HFF-Myc (cell line): ENCODE results near the gene HSP90AB1.
A peak's percentile ranks its signal among the peaks of the same experiment; 100 is the strongest.

Source experiments
- DNase-seq: peaks from one replicate; pipeline ENCODE4 v3.0.0-alpha.2; 2011; ENCODE audit warnings: low read depth; ENCODE audit errors: extremely low read depth
- H3K4me3 ChIP-seq: replicated peaks from 2 replicates; pipeline ENCODE4 v1.5.1; 2011; ENCODE audit warnings: low read depth, mild to moderate bottlenecking, control low read depth, low read length
- TF ChIP-seq, protein P1 (sequence below): IDR thresholded peaks from 2 replicates; pipeline ENCODE4 v1.5.1; 2012; ENCODE audit warnings: mild to moderate bottlenecking, low read depth, low read length, control low read depth; ENCODE audit errors: missing control alignments

HSP90AB1 gene

DNA sequence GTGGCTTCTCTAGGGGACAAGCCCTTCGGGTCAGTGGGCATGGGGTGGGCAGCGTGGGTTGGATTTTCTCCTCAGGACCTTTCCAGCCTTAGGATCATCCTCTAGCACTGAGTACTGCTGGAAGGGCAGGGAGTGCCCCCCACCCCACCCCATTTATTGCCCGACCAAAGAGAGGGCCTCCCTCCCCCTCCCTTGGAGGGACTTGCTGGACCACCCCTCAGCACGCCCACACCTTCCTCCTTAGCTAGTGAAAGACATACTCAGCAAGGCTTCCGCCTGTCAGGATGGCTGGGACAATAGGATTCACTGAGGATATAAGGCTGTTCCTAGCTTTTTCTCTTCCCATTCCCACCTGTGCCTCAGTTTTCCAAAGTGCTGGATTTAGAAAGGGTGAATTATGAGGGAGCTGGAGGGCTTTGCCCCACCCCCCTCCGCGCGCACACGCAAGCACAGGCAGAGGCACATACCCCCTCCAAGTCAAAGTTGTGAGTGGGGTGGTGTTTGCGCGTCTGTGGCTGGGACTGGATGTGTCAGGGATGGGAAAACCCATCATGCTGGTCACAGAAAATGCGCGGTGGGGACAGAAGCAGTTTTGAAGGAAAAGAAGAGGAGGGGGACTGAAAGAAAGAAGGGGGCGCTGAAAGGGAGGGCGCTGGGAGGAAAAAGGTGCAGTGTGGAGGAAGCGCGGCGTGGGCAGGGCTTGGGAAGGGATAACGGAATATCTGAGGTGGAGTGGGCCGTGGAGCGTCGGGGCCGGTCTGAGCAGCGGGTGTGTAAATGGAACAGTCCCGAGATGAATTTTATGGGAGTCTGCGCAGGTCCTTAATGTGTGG is 24.2 kb upstream of the HSP90AB1 start:
- TF ChIP-seq, protein P1, sequence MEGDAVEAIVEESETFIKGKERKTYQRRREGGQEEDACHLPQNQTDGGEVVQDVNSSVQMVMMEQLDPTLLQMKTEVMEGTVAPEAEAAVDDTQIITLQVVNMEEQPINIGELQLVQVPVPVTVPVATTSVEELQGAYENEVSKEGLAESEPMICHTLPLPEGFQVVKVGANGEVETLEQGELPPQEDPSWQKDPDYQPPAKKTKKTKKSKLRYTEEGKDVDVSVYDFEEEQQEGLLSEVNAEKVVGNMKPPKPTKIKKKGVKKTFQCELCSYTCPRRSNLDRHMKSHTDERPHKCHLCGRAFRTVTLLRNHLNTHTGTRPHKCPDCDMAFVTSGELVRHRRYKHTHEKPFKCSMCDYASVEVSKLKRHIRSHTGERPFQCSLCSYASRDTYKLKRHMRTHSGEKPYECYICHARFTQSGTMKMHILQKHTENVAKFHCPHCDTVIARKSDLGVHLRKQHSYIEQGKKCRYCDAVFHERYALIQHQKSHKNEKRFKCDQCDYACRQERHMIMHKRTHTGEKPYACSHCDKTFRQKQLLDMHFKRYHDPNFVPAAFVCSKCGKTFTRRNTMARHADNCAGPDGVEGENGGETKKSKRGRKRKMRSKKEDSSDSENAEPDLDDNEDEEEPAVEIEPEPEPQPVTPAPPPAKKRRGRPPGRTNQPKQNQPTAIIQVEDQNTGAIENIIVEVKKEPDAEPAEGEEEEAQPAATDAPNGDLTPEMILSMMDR = no peak
- DNase-seq = no peak

DNA sequence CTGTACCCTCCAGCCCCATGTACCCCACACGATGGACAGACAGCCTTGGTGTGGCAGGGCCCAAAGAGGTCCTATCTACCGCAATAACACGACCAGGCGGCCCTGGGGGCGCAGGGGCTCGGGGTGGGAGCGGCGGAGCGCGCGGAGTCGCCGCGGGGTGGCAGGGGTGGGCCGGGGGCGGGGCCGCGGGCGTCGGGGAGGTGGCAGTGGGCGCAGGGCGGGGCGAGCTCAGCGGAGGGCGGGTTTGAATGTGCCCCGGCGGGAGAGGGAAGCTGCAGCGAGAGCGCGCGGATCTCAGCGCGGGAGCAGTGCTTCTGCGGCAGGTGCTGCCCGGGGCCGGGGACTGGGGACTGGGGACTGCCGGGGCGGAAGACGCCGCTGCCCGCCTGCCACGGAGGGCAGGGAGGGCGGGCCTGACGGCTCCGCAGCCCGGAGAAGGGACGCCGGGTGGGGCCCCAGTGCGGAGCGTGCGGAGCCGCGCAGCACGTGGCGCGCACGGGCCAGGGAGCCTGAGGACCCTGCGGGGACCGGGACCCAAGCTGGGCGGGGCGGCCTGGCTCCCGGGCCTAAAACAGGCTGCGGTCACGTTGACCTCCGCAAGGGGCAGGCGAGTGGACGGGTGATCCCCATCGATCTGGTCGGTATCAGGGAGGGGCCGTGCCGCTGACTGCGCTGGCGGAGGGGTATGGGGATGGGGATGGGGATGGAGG is 23.4 kb upstream of the HSP90AB1 start, which contains the start of gene SLC29A1:
TSS of gene SLC29A1 (plus strand) at position 277 of the 710 bp plus-strand sequence. CDS start 3,719 bp downstream, outside the sequence.
- no peak for DNase-seq

More for the DNA sequence above, 24.2 kb upstream of the HSP90AB1 start:
- H3K4me3 ChIP-seq = peak overlapping the region; percentile 74

DNA sequence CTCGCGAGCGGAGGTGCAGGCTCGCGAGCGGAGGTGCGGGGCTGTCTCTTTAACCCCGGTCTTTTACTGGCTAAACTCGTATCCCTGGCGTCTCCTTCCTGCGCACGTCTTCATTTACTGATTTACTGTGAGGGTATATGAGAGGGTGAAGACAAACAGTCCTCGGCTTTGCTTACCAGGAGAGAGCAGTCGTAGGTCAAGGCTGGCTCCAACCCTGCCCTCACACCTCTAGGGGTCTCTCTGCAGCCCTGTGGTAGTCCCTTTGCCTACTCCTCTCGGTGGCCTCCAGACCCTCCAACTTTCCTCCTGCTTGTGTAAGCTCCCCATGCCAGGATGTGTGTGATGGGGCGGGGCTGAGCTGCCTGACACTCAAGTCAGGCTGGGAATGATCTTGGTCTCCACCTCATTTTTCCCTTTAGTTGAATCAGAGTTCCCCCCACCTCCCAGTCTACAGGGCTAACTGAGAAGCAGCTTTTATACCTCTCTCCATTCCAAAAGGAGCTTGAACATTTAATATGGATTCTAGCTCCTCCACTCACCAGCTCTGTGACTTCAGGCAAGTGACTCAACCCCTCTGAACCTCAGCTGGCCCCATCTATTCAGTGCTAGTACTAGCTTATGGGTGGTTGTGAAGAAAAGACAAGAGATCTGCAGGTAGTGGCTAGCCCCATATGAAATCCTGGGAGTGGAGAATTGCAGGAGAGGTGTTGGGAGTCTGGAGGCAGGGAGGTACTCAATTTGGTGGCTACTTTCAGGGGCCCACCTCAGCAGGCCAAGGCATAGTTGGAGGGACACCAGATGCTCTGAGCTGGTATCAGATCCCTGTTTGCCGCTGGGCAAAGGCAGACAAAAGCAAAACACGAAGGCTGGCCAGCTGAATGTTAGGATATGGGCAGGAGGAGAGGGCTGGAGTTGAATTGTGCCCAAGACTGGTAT is 22.6 kb upstream of the HSP90AB1 start:
- peak overlapping the region; percentile 74 for H3K4me3 ChIP-seq
- TF ChIP-seq, protein P1 = no peak
- no peak for DNase-seq

More for the DNA sequence above, 23.4 kb upstream of the HSP90AB1 start, which contains the start of gene SLC29A1:
- peak within 1 kb of the TSS; percentile 74 for H3K4me3 ChIP-seq
- TF ChIP-seq, protein P1 = no peak

DNA sequence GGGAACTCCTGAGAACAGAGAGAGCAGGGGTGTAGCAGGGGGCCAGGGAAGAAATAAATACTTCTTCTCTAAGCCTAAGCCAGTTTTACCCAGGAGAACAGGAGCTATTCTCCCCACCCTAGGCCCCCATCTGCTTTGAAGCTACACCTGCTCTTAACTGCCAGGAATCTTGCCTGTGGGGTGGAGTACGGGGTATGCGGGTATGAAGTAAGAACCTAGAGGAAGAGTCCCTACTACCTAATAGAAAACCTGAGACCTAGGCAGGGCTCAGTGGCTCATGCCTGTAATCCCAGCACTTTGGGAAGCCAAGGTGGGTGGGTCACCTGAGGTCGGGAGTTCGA is 22.0 kb upstream of the HSP90AB1 start:
- TF ChIP-seq, protein P1 = no peak
- peak overlapping the region; percentile 74 for H3K4me3 ChIP-seq
- DNase-seq = no peak

DNA sequence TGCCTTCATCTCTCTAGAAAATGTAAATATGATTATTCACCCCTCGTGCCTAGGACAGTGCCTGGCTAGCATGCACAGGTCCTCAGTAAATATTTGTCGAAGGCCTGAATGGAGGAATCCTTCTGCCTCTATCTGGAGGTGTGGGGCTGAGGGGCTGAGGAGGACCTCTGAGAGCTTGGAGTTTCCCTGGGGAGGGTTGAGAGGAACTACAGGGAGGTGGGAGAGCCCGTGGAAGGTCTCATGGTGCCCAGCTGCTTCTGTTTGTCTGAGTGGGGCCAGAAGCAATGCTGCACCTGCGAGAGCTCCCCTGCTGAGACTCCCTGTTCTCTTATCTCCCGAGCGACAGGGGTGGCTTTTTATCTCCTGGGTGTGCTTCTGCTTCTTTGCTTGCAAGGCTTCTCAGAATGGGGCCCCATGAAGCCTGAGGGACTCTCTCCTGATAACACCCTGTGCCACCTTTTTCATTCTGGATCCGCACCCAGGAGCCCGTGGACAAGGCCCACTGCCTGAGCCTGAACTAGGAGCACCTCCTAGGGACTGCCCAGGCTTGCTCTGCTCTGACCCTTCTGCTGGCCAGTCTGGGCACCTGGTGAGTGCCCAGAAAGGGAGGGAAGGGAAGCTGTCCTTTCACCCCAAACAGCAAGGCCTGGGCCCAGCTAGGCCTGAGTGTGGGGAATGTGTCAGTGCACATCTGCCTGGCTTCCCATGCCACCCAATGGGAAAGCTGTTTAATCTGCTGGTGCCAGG is 21.1 kb upstream of the HSP90AB1 start:
- DNase-seq = no peak
- TF ChIP-seq, protein P1 = no peak
- peak overlapping the region; percentile 74 for H3K4me3 ChIP-seq
